Fibroblast of the conjunctiva (primary cell): Measurements from ENCODE around the gene PRRC2C.

Experiments
- DNase-seq: peaks from one replicate; pipeline ENCODE4 v3.0.0-alpha.2; 2010; ENCODE audit warnings: low read depth

Gene PRRC2C

DNA sequence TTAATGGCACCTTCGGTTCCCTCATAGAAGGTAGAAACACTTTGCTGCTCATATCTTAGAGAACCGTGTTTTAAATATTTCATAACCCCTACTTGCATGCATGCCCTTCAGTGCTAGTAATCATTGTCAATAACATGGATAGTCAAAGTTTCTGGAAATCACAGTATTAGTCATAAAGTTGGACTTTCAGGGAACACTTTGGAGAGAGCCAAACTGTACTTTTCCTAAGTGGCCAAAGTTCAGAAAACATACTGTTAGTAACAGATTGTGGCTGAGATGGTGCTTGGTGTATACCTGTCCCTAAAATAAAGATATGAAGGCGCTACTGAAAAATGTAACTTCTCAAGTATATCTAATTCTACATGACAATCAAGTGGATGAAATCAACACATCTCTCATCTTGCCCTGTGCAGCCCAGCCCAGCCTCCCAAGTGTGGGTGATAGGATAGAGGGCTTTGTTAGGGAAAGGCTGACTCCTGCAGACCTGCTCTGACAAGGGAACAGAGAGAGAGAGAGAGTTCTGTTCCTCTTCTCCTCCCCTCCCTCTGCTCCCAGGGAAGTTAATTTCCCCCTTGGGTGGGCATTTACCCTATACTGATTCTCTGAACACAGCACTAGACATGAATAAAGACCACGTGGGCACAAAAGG is 152.7 kb downstream of the PRRC2C start:
- DNase-seq: no peak

- no peak for DNase-seq
Measured at GRCh38 chr1:171640225-171640624, 154.9 kb downstream of the PRRC2C start.

DNA sequence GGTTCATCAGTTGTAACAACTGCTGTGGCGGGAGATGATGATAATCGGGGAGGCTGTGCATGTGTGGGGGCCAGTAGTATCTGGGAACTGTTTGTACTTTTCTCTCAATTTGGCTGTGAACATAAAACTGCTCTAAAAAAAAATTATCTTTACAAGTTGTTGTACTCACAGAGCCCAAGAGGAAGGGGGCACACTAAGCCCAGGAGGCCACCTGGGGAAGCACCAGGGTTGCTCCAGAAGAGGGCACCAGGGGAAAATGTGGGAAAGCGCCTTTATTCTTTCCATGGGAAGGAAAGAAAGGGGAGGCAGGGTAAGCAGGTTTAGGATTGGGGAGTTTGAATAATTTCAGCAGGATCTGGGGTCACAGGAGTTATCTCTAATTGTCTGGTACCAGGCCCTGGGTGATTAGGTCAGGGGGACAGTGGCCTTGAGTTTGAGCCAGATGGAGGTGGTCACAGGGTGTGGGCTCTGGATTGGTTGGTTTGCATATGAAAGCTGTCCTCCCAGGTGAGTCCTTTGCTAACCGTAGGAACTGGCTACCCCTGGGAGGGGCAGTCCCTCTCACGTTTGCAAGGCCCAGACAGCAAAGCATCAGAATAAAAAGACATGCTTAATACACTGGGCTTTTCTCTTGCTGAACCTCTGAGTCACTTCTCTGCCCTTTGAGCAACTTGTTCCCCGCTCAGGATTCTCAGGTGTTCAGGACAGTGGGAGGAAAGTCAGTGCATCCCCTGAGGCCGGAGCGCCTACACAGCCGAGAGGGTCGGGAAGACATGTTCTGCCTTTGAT is 155.9 kb downstream of the PRRC2C start:
- no peak for DNase-seq

GRCh38 chr1:171642197-171642596 is 156.9 kb downstream of the PRRC2C start:
- DNase-seq: no peak
